HG02938 (cell line): Measurements from ENCODE around the gene VAMP4.

Experiments
- ATAC-seq: cut with Tn5 transposase; IDR thresholded peaks from one replicate; pipeline ENCODE4 v1.9.1; 2021; ENCODE audit warnings: mild to moderate bottlenecking, moderate library complexity; ENCODE audit not compliant: unreplicated experiment

VAMP4 gene

GRCh38 chr1:171653796-171654195 is 88.1 kb downstream of the VAMP4 start:
- no peak for ATAC-seq

GRCh38 chr1:171652234-171652822 is 89.5 kb downstream of the VAMP4 start, which contains the start of gene MYOC:
Gene MYOC, minus strand, starts transcription at chr1:171652688. Its CDS starts 77 bp downstream, at chr1:171652611.
- no peak for ATAC-seq
